ENCODE data around the gene APBB2. TPM values are rescaled to one million over a fixed set of nuclear protein-coding genes. Genes with fewer than 3 reads are reported as not detected.

The APBB2 gene
- total RNA-seq, 1 donor from 2014 or later = 82.9 TPM

DNA sequence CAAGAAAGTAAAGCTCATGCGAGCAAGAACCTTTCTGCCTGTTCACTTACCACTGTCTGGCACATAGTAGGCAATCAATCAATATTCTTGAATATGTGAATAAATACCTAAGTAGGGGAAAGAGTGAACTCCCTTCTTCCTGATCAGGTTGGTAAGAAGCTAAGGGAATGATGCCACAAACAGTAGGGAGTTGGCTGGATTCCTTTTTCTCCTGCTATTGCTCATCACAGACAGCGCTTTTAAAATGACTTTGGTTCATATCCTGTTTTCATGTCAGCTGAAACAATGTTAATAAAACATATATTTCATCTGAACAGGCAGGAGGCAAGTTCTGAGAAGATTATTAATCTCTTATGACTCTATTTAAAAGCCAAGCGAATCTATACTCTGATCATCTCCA, 365.4 kb downstream of the APBB2 start:
- DNase-seq = no peak

DNA sequence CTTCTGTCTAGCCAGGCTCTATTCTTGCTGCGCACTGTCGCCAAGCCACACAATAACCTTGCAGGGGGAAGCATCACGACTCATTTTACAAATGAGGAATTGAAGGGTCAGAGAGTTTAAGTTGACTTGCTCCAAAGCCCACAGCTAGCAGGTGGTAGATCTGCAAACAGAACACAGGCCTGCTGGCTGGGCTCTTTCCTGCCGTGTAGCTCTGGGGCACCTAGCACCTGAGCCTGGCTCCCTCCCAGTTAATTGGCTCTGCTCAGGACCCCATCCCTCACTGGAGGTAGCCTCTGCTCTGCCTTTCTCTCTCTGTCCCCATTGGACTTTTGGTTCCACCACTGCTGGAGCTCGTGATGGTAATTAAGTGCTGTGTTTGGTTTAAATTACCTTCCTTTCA, 366.1 kb downstream of the APBB2 start:
- DNase-seq = no peak

DNA sequence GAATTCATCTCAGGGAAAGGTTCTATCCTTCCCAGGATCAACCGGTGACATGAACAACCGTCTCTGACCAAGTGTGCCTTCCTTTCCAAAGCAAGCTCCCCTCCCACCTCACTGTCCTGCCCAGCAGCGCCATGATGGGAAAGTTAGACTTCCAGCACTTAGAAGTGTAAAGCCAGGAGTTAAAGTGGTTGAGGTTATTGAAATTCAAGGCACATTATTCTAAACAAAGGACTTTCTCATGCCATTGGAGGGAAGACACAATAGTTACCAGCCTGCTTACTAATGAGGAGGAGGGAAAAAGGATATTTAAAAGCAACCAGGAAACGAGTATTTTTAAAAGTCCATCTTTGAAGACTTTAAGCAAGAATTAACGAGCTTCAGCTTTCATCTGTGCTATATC, 367.8 kb downstream of the APBB2 start:
- DNase-seq = no peak

DNA sequence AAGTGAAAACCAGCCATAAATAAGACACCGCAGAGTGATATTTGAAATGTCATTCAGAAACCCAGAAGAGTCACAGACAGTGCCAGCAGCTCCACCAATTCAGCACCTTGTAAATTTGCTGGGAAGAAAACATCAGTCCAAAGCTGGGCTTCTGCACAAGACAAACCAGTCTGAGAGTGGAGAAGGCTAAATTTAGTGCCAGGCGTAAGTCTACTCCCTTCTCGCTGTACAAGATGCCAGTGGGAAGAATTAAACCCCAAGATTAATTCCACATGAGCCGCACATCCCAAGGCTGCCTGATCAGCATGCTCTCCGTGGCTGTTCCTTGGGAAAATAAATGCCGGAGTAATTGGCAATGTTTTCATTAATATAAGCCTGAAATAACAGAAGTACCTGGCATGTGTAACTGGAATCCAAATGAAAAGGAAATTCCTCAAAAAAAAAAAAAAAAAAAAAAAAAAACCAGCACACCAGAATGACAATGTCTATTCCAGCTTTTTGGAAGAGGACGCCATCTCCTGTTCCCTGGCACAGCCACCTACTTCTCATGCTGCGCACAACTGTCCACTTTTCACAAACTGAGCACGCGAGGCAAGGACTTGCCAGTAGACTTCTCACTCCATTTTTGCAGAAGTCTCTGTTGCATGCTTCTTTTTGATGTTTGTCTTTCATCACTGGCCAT, 369.0 kb downstream of the APBB2 start:
- DNase-seq = peak; percentile 42

DNA sequence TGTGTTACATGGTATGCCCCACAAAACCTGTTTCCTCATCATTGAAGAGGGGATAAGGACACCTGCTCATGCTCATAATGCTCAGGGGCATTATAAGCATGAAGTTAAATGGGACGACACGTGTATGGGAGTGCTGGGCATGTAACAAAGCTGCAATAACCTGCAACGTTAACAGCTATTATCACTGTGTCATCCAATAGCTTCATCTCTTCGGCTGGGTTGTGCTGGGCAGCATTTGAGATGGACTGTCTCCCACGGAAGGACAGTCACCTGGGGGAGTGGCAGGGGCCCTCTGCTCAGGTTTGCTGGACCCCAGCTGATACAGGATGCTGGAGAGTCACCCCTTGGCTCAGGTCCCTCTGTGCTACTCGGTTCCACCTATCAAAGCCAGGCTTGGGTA, 370.1 kb downstream of the APBB2 start:
- no peak for DNase-seq

DNA sequence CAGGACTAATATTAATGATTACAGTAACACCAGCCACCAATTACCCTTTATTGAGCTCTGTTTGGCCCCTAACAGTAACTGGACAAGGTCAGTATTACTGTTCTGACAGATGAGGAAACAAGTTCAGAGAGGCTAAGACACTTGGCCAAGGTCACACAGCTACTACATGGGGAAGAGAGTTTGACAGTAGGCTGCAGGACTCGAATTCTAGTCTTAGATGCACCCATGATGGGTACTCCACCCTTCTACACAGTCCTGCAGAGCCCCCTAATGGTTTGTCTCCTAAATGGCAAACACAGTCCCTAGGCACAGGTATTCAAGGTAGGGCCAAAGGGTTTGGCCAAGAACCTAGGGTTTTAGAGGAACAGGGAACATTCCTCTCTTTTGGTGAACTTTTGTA, 370.6 kb downstream of the APBB2 start:
- DNase-seq = no peak

DNA sequence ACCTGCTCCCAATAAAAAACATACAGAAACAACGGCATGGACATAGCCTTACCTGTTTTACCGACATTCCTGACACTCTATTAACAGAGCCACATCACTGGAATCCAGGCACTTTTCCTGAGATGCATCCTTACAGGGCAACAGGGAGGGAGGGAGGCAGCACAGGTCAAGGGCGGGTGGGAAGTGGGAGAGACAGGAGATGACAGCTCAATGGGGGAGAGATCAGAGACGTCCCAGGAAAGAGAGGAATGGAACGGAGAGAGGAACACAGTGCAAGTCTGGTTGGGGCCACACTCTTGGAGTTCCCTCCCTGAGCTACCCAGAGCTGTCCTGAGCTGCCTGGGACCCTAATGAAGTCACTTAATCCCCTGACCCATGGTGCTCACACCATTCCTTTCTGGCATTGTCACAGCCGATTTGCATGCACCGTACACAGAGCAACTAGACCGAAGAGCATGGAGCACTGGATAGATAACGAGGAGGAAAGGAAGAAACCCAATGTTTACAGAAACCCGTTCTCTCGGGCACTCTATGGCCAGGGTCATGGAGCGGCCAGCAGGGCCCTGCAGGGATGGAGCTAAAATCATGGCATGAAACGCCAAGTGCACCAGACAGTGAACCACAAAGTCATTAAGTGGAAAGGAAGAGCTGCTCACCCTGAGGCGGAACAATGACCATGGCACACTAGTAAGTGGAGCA, 371.5 kb downstream of the APBB2 start:
- no peak for DNase-seq

DNA sequence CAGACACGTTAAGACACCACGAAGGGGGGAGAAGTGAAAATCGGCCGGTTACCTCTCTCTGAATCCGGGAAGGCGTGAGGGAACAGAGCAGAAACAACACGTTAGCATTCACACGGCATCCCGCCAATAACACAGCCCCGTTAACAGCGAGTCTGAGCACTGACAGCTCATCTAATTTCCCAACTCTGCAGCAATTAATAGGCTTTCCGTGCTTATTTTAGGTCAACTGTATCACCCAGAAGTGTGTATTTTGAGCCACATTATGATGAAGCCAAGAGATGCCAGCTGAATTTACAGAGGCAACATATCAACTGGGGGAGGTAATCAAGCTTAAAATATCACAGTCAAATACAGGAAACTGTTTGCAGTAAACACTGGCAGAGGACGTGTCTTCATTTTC, 372.0 kb downstream of the APBB2 start:
- no peak for DNase-seq

DNA sequence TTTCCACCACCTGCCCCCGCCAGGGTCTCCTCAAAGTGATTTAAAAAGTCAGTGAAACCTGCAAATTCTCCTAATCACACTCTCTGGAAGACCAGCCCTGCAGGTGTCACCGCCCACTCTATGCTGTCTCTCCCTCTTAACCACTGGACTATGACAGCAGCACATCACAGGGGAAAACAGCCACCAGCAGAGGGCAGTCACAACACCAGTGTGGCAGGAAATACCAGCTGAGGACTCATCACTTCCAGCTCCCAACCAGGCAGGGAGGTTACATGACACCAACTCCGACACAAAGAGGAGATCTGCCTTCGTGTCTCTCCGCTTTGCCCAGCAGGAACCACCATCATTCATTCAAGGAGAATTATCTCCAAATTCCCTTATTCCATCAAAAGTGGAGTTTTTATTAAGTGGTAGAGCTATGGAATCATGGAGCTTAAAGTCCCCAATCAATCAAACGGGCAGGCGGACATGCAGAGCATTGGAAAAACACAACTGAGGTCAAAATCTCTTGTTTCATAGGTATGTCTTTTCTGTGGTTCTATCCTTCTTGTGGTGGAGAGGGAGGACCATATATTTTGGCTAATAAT, 373.3 kb downstream of the APBB2 start:
- no peak for DNase-seq

DNA sequence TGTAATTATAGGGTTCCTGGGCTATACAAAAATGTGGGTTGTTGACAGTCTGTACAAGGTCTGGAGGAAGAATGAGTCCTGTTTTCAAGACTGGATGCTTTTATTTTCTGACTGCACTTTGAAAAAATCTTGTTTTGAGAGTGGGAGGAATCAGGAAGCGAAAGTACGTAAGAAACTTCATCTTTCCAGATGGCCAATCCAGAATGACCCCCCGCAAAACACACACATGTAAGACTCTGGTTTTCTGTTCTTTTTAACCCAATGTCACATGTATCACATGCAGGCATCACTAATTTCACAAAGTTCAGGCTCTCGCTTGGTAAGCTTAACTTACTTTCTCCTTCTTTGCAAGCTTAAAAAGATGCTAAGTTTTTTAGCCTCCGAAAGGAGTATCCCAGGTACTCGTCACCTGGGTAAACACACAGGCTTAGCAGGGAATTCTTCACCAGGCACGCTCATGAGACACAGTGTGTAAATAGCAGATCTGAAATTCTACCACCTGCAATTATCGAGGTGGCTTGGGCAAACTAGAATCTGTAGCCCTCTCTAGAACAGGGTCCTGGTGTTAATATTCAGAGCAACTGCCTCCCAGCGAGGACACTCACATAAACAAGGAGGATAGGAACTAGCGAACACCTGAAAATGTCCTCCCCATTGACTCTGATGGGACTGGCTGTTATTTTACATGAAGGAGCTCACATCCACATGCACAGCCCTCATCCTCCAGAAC, 373.9 kb downstream of the APBB2 start:
- no peak for DNase-seq

DNA sequence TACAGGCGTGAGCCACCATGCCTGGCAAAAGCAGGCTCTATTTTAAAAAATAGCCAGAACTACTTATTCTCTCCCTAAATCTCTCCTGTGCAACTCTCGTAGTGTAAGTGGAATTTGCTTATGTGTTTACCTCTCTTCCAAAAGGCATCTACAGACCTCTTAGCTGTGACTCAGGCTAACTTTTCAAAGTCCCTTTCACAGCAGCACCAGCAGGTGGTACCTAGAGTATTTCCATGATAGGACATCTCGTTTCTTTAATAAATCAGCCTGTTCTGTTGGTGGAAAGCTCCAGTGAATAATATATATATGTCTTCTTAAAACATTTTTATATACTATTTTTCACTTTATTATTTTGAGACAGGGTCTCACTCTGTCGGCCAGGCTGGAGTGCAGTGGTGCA, 375.6 kb downstream of the APBB2 start:
- no peak for DNase-seq

DNA sequence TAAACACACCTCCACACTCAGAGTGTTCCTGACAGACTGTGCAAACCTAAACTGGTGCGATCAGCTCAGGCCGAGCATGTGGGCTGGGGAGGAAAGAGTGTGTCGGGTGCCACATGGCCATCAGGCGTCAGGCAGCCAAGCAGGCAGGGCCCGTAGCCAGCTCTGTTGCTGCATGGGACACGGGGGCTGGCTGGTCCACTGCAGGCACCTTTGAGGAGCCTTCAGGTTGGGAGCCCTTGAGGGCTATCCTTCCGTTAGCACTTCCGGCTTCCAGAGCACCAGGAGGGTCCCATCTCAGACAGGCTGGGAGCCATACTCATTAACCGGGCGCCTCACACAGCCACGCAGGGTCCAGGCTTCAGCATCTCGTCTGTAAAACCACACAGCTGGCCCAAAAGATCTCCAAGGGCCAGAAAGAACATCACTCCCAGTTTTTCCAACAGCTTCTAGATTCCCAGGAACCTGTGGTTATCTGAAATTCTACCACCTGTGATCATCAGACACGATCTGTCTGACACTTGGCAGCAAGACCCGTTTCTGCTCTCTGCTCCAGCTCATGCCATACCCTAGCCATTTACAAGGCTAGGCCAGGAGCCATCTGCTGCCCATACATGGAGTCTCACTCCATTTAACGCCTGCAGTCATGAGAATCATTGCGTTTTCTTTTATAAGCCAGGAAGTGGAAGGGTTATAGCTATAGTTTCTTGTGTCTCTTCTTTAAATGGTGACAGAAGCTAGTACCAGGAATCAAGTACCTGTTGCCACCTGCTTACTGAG, 377.1 kb downstream of the APBB2 start:
- no peak for DNase-seq

DNA sequence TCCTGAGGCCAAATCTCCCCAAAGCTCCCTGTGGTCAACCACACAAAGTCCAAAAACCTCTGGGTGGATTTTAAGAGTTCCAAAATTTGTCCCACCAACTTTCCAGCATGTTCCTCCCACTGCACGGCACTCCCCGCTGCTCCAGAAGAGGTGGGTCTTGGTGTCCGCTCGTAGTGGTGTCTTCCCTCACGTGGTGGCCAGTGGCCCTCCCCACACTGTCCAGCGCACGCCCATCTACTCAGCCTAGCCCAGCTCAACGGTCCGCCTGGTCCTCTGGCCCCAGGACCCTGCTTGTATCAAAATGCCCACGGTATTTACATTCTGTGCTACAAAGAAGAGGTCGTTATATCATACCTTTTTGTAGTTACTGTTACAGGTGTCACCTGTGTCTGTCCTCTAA, 381.1 kb downstream of the APBB2 start:
- no peak for DNase-seq

DNA sequence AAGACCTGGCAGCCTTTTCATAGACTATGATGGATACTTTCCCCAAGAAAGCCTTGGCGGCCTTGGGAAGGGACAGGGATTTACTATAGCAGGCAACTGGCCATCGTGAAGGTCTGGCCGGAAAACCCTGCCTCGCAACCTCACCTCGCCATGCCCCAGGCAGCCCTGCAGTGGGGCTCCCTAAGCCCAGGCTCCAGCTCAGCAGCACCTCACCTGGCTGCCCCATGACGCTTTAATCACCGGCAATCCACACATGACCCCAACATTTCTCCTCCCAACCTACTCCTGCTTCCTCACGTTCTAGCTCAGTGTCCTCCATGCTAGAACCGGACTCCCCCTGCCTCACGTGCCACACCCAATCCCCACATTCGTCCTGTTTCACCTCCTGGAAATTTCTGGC, 382.2 kb downstream of the APBB2 start:
- DNase-seq = no peak

DNA sequence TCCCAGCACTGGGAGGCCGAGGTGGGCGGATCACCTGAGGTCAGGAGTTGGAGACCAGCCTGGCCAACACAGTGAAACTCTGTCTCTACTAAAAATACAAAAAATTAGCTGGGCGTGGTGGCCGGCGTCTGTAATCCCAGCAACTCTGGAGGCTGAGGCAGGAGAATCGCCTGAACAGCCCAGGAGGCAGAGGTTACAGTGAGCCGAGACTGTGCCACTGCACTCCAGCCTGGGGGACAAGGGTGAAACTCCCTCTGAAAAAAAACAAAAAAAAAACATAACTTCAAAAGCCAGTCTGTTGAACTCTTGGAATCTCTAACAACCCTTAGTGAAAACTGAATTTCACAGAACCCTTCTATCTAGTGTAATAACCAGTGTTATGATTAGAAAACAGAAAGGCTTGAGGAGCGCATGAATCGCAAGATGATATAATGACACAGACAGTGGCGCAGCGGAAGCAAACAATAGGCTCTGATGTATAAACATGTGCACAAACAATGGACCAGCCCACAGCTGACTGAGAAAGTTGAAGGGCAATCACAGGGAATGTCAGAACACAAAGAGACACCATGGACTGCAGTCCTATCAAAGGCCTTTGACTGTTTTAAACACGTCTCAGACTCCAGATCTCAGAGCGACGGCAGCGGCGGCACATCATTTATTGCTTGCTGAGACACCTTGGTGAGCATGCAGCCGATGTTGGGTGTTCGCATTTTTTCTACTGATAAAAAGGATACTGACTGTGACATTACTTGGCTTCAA, 383.0 kb downstream of the APBB2 start:
- no peak for DNase-seq

DNA sequence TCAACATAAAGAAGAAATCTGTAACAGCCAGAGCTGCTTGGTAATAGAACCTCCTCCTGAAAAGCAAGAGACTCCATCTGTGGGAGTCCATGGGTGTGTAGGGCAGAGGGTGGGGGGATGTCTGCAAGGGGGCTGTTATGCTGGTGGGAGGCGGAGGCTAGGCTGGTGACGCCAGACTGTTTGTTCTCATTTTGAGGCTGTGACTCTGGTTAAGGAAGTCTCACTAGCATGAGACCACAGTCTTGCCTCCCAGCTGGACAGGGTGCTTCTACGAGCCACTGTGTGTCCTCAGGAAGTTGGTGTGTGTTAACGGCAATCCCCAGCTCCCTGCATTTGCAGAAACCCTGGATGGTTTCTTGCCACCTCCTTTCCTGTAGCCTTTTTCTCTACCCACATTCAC, 384.8 kb downstream of the APBB2 start:
- DNase-seq = no peak

DNA sequence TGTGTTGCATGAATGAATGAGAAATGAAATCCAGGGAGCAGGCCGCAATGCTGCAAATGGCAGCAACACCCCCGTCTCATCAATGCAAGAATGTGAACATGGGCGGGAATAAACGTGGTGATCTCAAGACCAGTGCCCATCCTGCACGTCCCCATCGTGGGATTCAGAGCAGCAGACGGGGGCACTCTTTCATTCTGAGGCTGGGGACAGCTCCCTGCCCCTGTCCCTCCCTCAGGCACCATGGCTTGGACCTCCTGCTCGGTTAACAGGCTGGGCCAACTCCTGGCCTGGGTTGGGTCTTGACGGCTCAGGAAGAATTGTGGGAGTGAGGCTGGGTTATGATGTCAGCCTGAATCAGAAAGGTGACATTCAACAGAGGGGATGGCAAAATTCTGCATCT, 385.7 kb downstream of the APBB2 start:
- DNase-seq = no peak

DNA sequence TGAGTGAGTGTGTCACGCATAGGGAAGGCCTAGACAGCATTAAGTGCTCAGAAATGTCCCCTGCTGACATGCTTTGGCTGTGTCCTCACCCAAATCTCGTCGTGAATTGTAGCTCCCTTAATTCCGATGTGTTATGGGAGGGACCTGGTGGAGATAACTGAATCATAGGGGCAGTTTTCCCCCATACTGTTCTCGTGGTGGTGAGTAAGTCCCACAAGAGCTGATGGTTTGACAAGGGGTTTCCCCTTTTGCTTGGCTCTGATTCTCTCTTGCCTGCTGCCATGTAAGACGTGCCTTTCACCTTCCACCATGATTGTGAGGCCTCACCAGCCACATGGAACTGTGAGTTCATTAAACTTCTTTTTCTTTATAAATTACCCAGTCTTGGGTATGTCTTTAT, 386.6 kb downstream of the APBB2 start:
- no peak for DNase-seq

DNA sequence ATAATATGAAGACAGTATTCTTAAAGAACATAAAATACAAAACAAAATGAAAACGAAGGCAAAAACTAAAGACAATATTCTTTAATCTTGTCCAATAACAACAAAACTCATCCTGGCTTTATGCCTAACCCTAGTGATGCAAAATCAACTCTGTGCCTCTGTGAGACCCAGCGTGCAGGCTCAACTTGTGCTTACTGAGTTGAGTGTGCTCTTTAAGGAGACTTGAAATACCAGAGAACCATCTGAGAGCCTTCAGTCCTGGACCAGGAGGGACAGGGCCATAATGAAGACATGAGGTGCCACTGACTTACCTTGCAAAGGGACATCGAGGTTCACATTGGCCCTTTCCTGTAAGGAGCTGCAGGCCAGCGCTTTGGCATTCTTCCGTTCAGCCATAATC, 387.5 kb downstream of the APBB2 start:
- DNase-seq = no peak

DNA sequence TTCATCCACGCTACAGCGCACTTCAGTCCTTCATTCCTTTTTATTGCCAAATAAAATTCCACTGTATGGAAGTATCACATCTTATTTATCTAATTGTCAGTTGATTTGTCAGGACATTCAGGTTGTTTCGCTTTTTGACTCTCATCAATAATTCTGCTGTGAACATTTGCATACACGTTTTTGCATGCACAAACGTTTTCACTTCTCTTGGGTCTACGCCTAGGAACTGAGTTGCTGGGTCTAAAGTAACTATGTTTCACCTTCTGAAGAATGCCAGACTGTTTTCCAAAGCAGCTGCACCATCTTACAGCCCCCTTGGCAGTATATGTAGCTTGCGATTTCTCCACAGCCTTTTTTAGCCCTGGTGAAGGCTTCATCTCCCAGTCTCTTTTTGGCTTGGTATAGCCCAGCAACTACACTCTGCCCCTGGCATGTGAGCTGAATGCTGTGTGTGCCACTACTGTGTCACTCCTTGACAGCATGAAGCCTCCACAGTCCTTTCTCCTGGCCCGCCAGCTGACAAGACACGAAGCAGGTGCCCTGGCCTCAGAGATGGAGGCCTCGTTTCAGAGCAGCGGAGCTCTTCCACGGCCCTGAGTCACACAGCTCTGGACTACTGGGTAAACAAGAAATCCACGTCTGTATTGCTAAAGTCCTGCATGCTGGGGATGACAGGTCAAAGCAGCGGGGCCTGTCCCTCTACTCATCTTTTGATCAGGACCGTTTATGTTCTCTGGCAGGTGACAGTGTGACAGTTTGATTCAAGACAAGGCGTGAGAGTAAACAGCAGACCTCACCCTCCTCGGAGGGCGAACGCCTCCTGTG, 389.1 kb downstream of the APBB2 start:
- DNase-seq = no peak
